WTC11 (cell line): ENCODE measurements around the gene FICD. TPM values are rescaled to one million over a fixed set of nuclear protein-coding genes. Genes with fewer than 3 reads are reported as not detected.

Experiments used
- ATAC-seq: fragments of 200-7000 bp; cut with Tn5 transposase; 2 replicates; pipeline ENCODE4 v1.10.0; 2021; ENCODE audit warnings: mild to moderate bottlenecking, moderate library complexity
- CTCF ChIA-PET: fragments of 300-600 bp; sonication (Branson Sonifier 250); formaldehyde crosslinking; loops from one replicate; lab custom pipeline; 2021; ENCODE audit warnings: antibody characterized with exemption; lab: Charles Lee
- POLR2A ChIA-PET: fragments of 350-600 bp; sonication (Branson Sonifier 250); formaldehyde crosslinking; loops from one replicate; lab custom pipeline; 2021; ENCODE audit warnings: antibody characterized with exemption; lab: Charles Lee
- DNase-seq: peaks from one replicate; pipeline ENCODE4 v3.0.0; 2021; ENCODE audit warnings: low spot score
- H3K27ac Mint-ChIP-seq: 2 replicates; pipeline ENCODE4 v1.8.0; 2021; ENCODE audit warnings: mixed read lengths
- H3K27me3 Mint-ChIP-seq: 2 replicates; pipeline ENCODE4 v1.8.0; 2021; ENCODE audit warnings: low read depth, mild to moderate bottlenecking, moderate library complexity, mixed read lengths
- H3K36me3 Mint-ChIP-seq: 2 replicates; pipeline ENCODE4 v1.8.0; 2021; ENCODE audit warnings: mixed read lengths
- H3K4me1 Mint-ChIP-seq: 2 replicates; pipeline ENCODE4 v1.8.0; 2022; ENCODE audit warnings: mixed read lengths
- H3K4me3 Mint-ChIP-seq: 2 replicates; pipeline ENCODE4 v1.8.0; 2021; ENCODE audit warnings: mild to moderate bottlenecking, moderate library complexity, mixed read lengths
- H3K9me3 Mint-ChIP-seq: 2 replicates; pipeline ENCODE4 v1.8.0; 2021; ENCODE audit warnings: mixed read lengths
- GABPB1 ChIP-seq: sonication (generic); formaldehyde crosslinking; IDR thresholded peaks from 2 replicates; pipeline ENCODE4 v1.8.1; 2023; ENCODE audit warnings: mild to moderate bottlenecking, missing genetic modification reagents
- MXD4 ChIP-seq: fragments of 250-450 bp; sonication (Bioruptor Pico); IDR thresholded peaks from 2 replicates; pipeline ENCODE4 v1.8.0; 2021; ENCODE audit warnings: mild to moderate bottlenecking, moderate library complexity, borderline replicate concordance
- NFE2L1 ChIP-seq: sonication (generic); formaldehyde crosslinking; IDR thresholded peaks from 2 replicates; pipeline ENCODE4 v1.8.1; 2023; ENCODE audit warnings: missing genetic modification reagents
- NFYB ChIP-seq: sonication (generic); formaldehyde crosslinking; conservative IDR thresholded peaks from 2 replicates; pipeline ENCODE4 v1.8.0; 2022; ENCODE audit warnings: low read depth, missing genetic modification reagents
- OVOL2 ChIP-seq: fragments of 250-450 bp; sonication (Bioruptor Pico); IDR thresholded peaks from 2 replicates; pipeline ENCODE4 v1.9.0; 2021; ENCODE audit warnings: mild to moderate bottlenecking, borderline replicate concordance
- SP1 ChIP-seq: sonication (generic); formaldehyde crosslinking; conservative IDR thresholded peaks from 2 replicates; pipeline ENCODE4 v1.8.1; 2022; ENCODE audit warnings: missing genetic modification reagents
- TEAD1 ChIP-seq: sonication (generic); formaldehyde crosslinking; IDR thresholded peaks from 2 replicates; pipeline ENCODE4 v1.8.0; 2022; ENCODE audit warnings: mild to moderate bottlenecking, missing genetic modification reagents
- ZBTB21 ChIP-seq: sonication (generic); formaldehyde crosslinking; IDR thresholded peaks from 2 replicates; pipeline ENCODE4 v1.8.1; 2023; ENCODE audit warnings: mild to moderate bottlenecking, missing genetic modification reagents, borderline replicate concordance
- total RNA-seq: library from RNA; stranded (reverse); gene quantifications from 3 replicates; pipeline ENCODE4 v1.2.3, GENCODE V29; 2021
- TF ChIP-seq, protein P1 (sequence below): sonication (generic); formaldehyde crosslinking; IDR thresholded peaks from 2 replicates; pipeline ENCODE4 v1.8.0; 2022; ENCODE audit warnings: mild to moderate bottlenecking, missing genetic modification reagents
- TF ChIP-seq, protein P2 (sequence below): sonication (generic); formaldehyde crosslinking; conservative IDR thresholded peaks from 2 replicates; pipeline ENCODE4 v1.8.1; 2022; ENCODE audit warnings: mild to moderate bottlenecking, missing genetic modification reagents
- TF ChIP-seq, protein P3 (sequence below): sonication (generic); formaldehyde crosslinking; IDR thresholded peaks from 2 replicates; pipeline ENCODE4 v1.8.0; 2022; ENCODE audit warnings: mild to moderate bottlenecking, missing genetic modification reagents
- TF ChIP-seq, protein P4 (sequence below): fragments of 200-600 bp; IDR thresholded peaks from 2 replicates; pipeline ENCODE4 v1.8.0; 2022; ENCODE audit warnings: antibody characterized with exemption
- TF ChIP-seq, protein P5 (sequence below): sonication (generic); formaldehyde crosslinking; IDR thresholded peaks from 2 replicates; pipeline ENCODE4 v1.8.1; 2023; ENCODE audit warnings: mild to moderate bottlenecking, missing genetic modification reagents, moderate library complexity
- TF ChIP-seq, protein P6 (sequence below): sonication (generic); formaldehyde crosslinking; IDR thresholded peaks from 2 replicates; pipeline ENCODE4 v1.8.1; 2022; ENCODE audit warnings: mild to moderate bottlenecking, moderate library complexity, missing genetic modification reagents
- TF ChIP-seq, protein P7 (sequence below): sonication (generic); formaldehyde crosslinking; IDR thresholded peaks from 2 replicates; pipeline ENCODE4 v1.8.0; 2022; ENCODE audit warnings: mild to moderate bottlenecking, missing genetic modification reagents

FICD gene
- total RNA-seq, 1 experiment from 2014 or later, result 6.3 TPM

DNA sequence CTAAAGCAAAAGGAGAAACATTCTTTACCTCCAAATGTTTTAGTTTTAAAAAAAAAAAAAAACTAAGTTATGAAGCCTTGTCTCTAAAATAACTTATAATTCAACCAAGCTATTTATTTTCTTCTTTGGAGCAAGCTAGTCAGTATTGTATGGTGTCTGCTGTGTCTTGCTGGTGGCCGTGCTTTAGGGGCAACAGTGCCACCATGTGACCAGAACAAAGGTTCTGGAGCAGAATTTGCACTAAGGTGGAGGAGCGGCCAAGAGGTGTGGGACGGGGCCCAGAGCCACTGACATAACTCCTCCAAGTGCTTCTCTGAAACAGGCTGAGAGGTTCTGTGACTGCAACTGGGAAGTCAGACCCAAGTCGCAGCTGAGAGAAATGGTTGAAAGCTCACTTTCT lies 4.5 kb downstream of the FICD start:
- peak overlapping the region; percentile 53 for H3K27ac Mint-ChIP-seq
- TF ChIP-seq SP1 (CRISPR knock-in tag) (no peak), NFE2L1 (CRISPR knock-in tag) (no peak), MXD4 (CRISPR knock-in tag) (no peak), OVOL2 (CRISPR knock-in tag) (no peak)
- TF ChIP-seq, protein P1, sequence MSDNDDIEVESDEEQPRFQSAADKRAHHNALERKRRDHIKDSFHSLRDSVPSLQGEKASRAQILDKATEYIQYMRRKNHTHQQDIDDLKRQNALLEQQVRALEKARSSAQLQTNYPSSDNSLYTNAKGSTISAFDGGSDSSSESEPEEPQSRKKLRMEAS (CRISPR knock-in tag), result 0 out of 2 replicates have a peak, but pooled peaks have one; percentile 27
- TF ChIP-seq, protein P2, sequence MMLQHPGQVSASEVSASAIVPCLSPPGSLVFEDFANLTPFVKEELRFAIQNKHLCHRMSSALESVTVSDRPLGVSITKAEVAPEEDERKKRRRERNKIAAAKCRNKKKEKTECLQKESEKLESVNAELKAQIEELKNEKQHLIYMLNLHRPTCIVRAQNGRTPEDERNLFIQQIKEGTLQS, result no peak
- TF ChIP-seq, protein P3, sequence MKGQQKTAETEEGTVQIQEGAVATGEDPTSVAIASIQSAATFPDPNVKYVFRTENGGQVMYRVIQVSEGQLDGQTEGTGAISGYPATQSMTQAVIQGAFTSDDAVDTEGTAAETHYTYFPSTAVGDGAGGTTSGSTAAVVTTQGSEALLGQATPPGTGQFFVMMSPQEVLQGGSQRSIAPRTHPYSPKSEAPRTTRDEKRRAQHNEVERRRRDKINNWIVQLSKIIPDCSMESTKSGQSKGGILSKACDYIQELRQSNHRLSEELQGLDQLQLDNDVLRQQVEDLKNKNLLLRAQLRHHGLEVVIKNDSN (CRISPR knock-in tag), result peak; percentile 51; the same call in 1 of the 2 replicates
- TF ChIP-seq, protein P4, sequence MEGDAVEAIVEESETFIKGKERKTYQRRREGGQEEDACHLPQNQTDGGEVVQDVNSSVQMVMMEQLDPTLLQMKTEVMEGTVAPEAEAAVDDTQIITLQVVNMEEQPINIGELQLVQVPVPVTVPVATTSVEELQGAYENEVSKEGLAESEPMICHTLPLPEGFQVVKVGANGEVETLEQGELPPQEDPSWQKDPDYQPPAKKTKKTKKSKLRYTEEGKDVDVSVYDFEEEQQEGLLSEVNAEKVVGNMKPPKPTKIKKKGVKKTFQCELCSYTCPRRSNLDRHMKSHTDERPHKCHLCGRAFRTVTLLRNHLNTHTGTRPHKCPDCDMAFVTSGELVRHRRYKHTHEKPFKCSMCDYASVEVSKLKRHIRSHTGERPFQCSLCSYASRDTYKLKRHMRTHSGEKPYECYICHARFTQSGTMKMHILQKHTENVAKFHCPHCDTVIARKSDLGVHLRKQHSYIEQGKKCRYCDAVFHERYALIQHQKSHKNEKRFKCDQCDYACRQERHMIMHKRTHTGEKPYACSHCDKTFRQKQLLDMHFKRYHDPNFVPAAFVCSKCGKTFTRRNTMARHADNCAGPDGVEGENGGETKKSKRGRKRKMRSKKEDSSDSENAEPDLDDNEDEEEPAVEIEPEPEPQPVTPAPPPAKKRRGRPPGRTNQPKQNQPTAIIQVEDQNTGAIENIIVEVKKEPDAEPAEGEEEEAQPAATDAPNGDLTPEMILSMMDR, result no peak
- TF ChIP-seq, protein P5, sequence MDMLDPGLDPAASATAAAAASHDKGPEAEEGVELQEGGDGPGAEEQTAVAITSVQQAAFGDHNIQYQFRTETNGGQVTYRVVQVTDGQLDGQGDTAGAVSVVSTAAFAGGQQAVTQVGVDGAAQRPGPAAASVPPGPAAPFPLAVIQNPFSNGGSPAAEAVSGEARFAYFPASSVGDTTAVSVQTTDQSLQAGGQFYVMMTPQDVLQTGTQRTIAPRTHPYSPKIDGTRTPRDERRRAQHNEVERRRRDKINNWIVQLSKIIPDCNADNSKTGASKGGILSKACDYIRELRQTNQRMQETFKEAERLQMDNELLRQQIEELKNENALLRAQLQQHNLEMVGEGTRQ, result peak; percentile 61
- H3K36me3 Mint-ChIP-seq, result peaks cover 60% of the 10 kb centered on the region
- no peaks in the 10 kb centered on the region for H3K9me3 Mint-ChIP-seq
- ChIA-PET CTCF (interaction anchor here (0.6 to 1.3 kb wide), 3 partner anchors 13 to 526 kb away, joined by 4 to 5 read pairs (median 4); no protein-coding TSS in a partner anchor), POLR2A (interaction anchor here (0.7 kb wide), 1 partner anchor 802 kb away, joined by 4 read pairs; no protein-coding TSS in a partner anchor)
- ATAC-seq (0 out of 2 replicates have a peak, but pooled peaks have one; percentile 4), DNase-seq (peak; percentile 34)
- peaks cover 9% of the 10 kb centered on the region for H3K4me1 Mint-ChIP-seq
- H3K27me3 Mint-ChIP-seq, result no peaks in the 10 kb centered on the region
- H3K4me3 Mint-ChIP-seq, result no peak overlapping the region

DNA sequence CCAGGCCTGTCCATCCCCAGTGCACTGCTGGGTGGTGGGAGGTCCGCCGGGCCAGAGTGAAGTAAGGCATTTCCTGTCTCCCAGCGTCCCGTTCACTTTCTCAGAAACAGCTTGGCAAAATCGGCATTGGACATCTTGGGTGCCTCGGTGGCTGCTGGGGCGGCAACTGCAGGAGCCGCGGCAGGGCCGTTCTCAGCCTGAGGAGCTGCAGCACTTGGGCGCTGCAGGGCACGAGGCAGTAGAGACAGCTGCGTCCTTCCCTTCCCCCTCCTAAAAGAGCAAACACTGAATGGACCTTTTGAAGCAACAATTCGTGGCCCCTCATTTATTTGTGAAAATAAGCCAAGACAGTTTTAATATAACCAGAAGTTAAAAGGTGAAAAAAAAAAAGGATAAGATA lies 8.3 kb downstream of the FICD start:
- no peaks in the 10 kb centered on the region for H3K4me1 Mint-ChIP-seq
- H3K9me3 Mint-ChIP-seq, result no peaks in the 10 kb centered on the region
- POLR2A ChIA-PET, result interaction anchor here (0.7 kb wide), 1 partner anchor 304 kb away, joined by 4 read pairs; no protein-coding TSS in a partner anchor
- peaks cover 96% of the 10 kb centered on the region for H3K36me3 Mint-ChIP-seq
- TF ChIP-seq, protein P5, result no peak
- TF ChIP-seq ZBTB21 (CRISPR knock-in tag) (no peak), NFYB (CRISPR knock-in tag) (no peak), TEAD1 (CRISPR knock-in tag) (no peak)
- TF ChIP-seq, protein P6, sequence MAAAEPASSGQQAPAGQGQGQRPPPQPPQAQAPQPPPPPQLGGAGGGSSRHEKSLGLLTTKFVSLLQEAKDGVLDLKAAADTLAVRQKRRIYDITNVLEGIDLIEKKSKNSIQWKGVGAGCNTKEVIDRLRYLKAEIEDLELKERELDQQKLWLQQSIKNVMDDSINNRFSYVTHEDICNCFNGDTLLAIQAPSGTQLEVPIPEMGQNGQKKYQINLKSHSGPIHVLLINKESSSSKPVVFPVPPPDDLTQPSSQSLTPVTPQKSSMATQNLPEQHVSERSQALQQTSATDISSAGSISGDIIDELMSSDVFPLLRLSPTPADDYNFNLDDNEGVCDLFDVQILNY (CRISPR knock-in tag), result no peak
- TF ChIP-seq, all 79 proteins: peak for 0
- no peak for DNase-seq
- Mint-ChIP-seq H3K4me3 (no peak overlapping the region), H3K27ac (no peak overlapping the region), H3K27me3 (no peaks in the 10 kb centered on the region)
- CTCF ChIA-PET, result no interaction called here
- ATAC-seq, result no peak

DNA sequence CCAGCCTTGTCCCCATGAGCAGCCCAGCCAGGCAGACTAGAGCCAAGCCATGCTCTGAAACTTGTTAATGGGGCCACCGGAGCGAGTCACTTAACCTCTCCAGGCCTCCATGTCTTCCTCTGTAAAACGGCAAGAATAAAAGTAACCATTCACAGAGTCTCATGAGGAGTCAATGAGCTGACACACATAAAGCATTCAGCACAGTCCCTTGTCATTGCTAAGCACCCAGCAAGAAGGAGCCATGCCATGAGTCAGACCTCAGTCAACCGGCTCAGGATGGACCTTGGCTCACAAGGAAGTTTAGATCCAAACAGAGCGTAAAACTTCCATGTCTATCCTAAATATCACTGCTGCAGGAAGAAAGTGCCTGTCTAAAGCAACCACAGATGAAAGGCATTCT lies 10.6 kb downstream of the FICD start:
- no peaks in the 10 kb centered on the region for H3K4me1 Mint-ChIP-seq
- ATAC-seq (no peak), DNase-seq (no peak)
- H3K36me3 Mint-ChIP-seq, result peaks cover 97% of the 10 kb centered on the region
- ChIA-PET POLR2A (no interaction called here), CTCF (no interaction called here)
- H3K27me3 Mint-ChIP-seq, result no peaks in the 10 kb centered on the region
- H3K4me3 Mint-ChIP-seq, result no peak overlapping the region
- no peak overlapping the region for H3K27ac Mint-ChIP-seq
- TF ChIP-seq ZBTB21 (CRISPR knock-in tag), result no peak
- TF ChIP-seq, protein P7, sequence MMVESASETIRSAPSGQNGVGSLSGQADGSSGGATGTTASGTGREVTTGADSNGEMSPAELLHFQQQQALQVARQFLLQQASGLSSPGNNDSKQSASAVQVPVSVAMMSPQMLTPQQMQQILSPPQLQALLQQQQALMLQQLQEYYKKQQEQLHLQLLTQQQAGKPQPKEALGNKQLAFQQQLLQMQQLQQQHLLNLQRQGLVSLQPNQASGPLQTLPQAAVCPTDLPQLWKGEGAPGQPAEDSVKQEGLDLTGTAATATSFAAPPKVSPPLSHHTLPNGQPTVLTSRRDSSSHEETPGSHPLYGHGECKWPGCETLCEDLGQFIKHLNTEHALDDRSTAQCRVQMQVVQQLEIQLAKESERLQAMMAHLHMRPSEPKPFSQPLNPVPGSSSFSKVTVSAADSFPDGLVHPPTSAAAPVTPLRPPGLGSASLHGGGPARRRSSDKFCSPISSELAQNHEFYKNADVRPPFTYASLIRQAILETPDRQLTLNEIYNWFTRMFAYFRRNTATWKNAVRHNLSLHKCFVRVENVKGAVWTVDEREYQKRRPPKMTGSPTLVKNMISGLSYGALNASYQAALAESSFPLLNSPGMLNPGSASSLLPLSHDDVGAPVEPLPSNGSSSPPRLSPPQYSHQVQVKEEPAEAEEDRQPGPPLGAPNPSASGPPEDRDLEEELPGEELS (CRISPR knock-in tag), result no peak
- TF ChIP-seq, protein P2, result no peak
- no peak for TF ChIP-seq GABPB1 (CRISPR knock-in tag)
- no peaks in the 10 kb centered on the region for H3K9me3 Mint-ChIP-seq
